ENCODE data around the gene MUC20. TPM values are rescaled to one million over a fixed set of nuclear protein-coding genes. Genes with fewer than 3 reads are reported as not detected.
"Not testable (repeated sequence)": the region's sequence is repeated elsewhere in the genome, so short reads cannot be mapped to it uniquely, and the experiment has no call there.

The MUC20 gene
- total RNA-seq, 6 experiments from 2014 or later = 1.9 to 40.7 (median 22.6) TPM

DNA sequence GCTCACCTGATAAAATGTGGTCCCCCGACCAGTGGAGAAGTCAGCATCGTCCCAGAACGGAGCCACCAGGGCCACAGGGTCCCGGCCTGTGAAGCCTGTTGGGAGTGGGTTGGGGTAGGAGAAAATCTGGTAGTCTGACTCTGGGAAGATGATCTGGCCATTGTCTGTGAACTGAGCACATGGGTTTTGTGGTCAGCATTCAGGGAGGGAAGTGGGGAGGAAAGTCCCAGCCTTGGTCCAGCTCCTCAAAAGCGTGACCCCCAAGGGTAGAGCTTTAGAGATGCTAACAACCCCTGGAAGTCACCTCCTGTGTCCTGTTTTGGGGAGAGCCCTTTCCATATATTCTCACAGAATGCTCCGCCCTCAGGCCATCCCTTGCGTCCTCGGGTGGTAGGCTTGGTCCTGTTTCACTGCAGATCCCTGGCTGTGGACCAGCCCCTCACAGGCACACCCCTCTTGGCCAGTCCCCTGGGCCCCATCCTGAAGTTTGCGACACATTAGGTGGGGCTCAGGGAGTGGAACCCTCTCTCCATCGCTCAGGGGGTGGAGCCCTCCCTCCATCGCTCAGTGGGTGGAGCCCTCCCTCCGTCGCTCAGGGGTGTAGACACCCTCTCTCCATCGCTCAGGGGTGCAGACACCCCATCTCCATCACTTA, 51.0 kb downstream of the MUC20 start:
- no peak overlapping the region for H3K27ac ChIP-seq
- H3K9me3 ChIP-seq = no peaks in the 10 kb centered on the region
- no peak for TF ChIP-seq POLR2A (IDR thresholded peaks at IDR 0.05)
- TF ChIP-seq, protein P1, sequence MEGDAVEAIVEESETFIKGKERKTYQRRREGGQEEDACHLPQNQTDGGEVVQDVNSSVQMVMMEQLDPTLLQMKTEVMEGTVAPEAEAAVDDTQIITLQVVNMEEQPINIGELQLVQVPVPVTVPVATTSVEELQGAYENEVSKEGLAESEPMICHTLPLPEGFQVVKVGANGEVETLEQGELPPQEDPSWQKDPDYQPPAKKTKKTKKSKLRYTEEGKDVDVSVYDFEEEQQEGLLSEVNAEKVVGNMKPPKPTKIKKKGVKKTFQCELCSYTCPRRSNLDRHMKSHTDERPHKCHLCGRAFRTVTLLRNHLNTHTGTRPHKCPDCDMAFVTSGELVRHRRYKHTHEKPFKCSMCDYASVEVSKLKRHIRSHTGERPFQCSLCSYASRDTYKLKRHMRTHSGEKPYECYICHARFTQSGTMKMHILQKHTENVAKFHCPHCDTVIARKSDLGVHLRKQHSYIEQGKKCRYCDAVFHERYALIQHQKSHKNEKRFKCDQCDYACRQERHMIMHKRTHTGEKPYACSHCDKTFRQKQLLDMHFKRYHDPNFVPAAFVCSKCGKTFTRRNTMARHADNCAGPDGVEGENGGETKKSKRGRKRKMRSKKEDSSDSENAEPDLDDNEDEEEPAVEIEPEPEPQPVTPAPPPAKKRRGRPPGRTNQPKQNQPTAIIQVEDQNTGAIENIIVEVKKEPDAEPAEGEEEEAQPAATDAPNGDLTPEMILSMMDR (IDR thresholded peaks at IDR 0.05) = no peak
- intact Hi-C loops (cut with DNase I) = no loop called here
- ATAC-seq (no peak), DNase-seq (no peak)
- H3K27me3 ChIP-seq = no peaks in the 10 kb centered on the region
- H3K36me3 ChIP-seq = no peaks in the 10 kb centered on the region
- 57% methylated on average over 4 of the region's 14 CpGs for WGBS (ENCODE audit: insufficient coverage, low coverage, low lambda C conversion rate, missing lambda C conversion rate)
- H3K4me3 ChIP-seq = no peak overlapping the region
- H3K4me1 ChIP-seq = no peaks in the 10 kb centered on the region

DNA sequence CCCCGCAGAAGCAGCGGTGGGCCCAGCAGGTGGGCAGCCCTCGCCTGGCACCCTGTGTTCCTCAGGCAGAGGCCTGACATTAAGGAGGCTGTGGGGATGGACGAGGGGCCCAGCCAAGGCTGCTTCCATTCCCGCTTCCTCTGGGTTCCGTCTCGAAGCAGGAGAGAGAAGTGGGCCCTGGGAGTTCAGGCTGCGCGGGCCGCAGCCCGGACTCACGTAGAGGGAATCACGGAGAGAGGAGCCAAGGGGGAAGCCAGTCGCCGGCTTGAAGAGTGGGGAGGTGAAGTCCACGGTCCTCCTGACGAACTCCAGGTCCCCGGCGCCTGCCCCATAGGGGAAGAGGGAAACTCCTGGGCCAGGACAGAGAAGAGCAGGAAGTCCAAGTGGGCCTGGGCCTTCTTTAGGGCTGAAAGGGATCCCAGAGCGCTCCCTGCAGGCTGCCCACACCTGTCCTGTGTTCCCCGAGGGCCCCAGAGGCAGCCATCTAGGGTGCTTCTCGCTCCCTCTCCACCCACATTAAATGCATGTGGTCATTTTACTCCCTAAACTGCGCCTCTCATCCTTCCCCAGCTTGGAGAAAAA, 53.3 kb downstream of the MUC20 start:
- WGBS (ENCODE audit: insufficient coverage, low coverage, low lambda C conversion rate, missing lambda C conversion rate) = 87% methylated on average over 10 of the region's 23 CpGs
- DNase-seq = peak in 1 of 3 donors; percentile 38
- intact Hi-C loops (cut with DNase I) = no loop called here

DNA sequence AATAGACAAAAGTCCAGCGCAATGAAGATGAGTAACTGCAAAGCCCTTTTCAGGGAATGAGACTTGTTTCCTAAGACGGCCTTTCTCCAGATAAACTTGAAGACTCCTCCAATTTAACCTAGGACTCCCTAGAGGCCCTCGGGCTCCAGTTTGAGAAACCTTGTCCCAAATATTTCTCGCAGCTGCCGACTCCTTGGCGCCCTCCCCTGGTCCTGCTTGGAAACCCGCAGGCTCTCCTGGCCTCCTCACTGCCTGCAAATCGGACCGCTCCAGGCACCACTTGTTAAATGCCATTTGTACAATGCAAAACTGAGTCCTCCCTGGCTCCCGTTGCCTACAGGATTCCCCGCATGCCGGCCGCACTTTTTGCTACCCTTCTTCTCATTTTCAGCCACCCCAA, 54.1 kb downstream of the MUC20 start:
- Histone ChIP-seq H3K27ac (no peak overlapping the region), H3K36me3 (no peaks in the 10 kb centered on the region), H3K9me3 (no peaks in the 10 kb centered on the region), H3K27me3 (no peaks in the 10 kb centered on the region), H3K4me1 (no peaks in the 10 kb centered on the region), H3K4me3 (no peak overlapping the region)
- ATAC-seq = peak; percentile 53 to 81 (median 75)
- peak in 1 of 3 donors; percentile 60 for DNase-seq
- WGBS (ENCODE audit: insufficient coverage, low coverage, low lambda C conversion rate, missing lambda C conversion rate) = 52% methylated on average over 6 of the region's 13 CpGs
- TF ChIP-seq, protein P1 (IDR thresholded peaks at IDR 0.05) = peak; percentile 29 to 60 (median 42)
- no peak for TF ChIP-seq POLR2A (IDR thresholded peaks at IDR 0.05)
- intact Hi-C loops (cut with DNase I) = no loop called here

More for the DNA sequence above, 53.3 kb downstream of the MUC20 start:
- Histone ChIP-seq H3K27me3 (no peaks in the 10 kb centered on the region), H3K36me3 (no peaks in the 10 kb centered on the region), H3K4me1 (no peaks in the 10 kb centered on the region), H3K9me3 (no peaks in the 10 kb centered on the region), H3K27ac (no peak overlapping the region), H3K4me3 (no peak overlapping the region)
- no peak for TF ChIP-seq POLR2A (IDR thresholded peaks at IDR 0.05)
- TF ChIP-seq, protein P1 (IDR thresholded peaks at IDR 0.05) = no peak
- peak in 2 of 4 donors; percentile 18 to 19 for ATAC-seq

DNA sequence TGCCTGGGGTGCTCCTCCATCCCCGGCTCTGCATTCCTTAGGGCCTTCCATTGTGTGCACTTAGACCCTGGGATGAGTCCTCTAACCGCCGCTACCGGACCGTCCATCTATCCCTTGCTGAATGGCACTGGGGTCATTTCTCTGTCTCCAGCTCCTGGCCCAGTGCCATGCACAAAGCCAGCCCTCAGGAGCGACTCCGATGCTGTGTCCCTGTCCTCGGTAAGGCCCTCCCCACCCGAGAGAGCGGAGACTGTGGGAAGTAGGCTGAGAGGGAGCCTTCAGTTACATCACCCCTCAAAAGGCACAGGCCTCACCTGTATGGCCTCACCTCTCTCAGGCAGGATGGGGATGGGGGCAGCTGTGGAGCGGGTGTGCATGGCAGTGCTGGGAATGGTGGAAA, 57.2 kb downstream of the MUC20 start:
- DNase-seq (no peak), ATAC-seq (no peak)
- Histone ChIP-seq H3K36me3 (no peaks in the 10 kb centered on the region), H3K27me3 (no peaks in the 10 kb centered on the region), H3K4me3 (no peak overlapping the region), H3K27ac (no peak overlapping the region), H3K4me1 (no peaks in the 10 kb centered on the region), H3K9me3 (no peaks in the 10 kb centered on the region)
- WGBS (ENCODE audit: insufficient coverage, low coverage, low lambda C conversion rate, missing lambda C conversion rate) = 92% methylated on average over 4 of the region's 11 CpGs
- TF ChIP-seq POLR2A (IDR thresholded peaks at IDR 0.05) = no peak
- TF ChIP-seq, protein P1 (IDR thresholded peaks at IDR 0.05) = no peak
- intact Hi-C loops (cut with DNase I) = no loop called here

DNA sequence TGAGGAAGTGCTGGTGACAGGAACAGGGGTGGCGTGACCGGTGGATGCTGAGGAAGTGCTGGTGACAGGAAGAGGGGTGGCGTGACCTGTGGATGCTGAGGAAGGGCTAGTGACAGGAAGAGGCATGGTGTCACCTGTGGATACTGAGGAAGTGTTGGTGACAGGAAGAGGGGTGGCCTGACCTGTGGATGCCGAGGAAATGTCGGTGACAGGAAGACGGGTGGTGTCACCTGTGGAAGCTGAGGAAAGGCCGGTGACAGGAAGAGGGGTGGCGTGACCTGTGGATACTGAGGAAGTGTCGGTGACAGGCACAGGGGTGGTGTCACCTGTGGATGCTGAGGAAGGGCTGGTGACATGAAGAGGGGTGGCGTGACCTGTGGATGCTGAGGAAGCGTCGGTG, 60.5 kb downstream of the MUC20 start:
- ATAC-seq; H3K36me3 ChIP-seq; H3K27me3 ChIP-seq; H3K4me1 ChIP-seq; DNase-seq; H3K27ac ChIP-seq; intact Hi-C loops (cut with DNase I); H3K4me3 ChIP-seq; H3K9me3 ChIP-seq: not testable (repeated sequence)
- 78% methylated on average over 12 of the region's 12 CpGs for WGBS (ENCODE audit: insufficient coverage, low coverage, low lambda C conversion rate, missing lambda C conversion rate)

Measured in right lobe of liver (tissue), 6 donors.